Measurements from ENCODE around the gene PAX5.

The PAX5 gene

DNA sequence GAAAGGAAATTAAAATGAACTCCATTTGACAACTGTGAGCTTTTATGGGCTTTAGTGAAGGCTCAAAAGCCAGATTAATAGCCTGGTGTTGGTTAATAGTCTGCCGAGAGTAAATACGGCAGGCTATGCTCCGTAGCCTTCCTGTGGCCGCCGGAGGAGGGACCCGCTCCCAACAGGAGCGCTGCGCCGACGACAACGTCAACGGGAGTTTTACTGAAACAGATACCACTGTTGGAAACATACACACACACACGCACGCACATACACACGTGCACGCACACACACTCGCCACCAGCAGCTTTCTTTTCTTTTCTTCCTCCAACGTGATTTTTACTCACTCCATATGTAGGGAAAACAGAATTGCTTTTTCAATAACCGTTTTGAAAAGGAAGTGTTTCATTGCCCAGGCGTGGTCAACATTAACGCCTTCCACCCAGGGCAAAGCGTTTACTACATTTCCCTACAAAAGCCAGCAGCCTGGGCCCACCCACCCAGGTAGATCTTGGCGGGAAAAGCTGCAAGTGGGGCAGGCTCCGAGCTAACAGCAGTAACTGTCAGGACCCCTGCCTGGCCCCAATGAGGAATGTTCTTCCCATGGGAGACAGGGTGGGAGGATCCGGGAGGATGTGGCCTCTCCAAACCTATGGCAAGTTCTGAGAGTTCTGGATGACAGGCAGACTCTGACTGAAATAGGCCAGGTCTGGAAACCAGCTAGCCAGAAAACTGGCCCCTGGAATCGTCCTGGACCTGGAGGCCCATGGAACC is 72.3 kb downstream of the PAX5 start:
- DNase-seq (ENCODE audit: low read depth, low spot score): no peak

- no peak for DNase-seq (ENCODE audit: low read depth, low spot score)
Measured at GRCh38 chr9:36961051-36961450, 73.0 kb downstream of the PAX5 start.

DNA sequence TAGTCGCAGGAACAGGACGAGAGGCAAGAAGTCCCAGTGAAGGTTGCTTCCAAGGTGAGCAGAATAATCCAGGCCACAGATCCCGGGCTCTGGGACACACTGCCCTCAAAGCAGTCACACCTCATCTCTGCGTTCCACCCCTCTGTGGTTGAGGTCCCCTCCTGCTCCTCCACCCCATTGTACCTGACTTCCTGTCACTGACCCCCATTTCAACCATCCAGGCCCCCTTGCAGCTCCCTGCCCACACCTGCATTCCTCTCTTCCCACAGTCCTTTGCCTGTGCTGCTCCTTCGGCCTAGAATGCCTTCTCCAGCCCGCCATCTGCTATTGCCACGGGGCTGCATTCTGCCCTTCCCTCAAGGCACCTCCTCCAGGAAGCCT is 73.5 kb downstream of the PAX5 start:
- no peak for DNase-seq (ENCODE audit: low read depth, low spot score)

DNA sequence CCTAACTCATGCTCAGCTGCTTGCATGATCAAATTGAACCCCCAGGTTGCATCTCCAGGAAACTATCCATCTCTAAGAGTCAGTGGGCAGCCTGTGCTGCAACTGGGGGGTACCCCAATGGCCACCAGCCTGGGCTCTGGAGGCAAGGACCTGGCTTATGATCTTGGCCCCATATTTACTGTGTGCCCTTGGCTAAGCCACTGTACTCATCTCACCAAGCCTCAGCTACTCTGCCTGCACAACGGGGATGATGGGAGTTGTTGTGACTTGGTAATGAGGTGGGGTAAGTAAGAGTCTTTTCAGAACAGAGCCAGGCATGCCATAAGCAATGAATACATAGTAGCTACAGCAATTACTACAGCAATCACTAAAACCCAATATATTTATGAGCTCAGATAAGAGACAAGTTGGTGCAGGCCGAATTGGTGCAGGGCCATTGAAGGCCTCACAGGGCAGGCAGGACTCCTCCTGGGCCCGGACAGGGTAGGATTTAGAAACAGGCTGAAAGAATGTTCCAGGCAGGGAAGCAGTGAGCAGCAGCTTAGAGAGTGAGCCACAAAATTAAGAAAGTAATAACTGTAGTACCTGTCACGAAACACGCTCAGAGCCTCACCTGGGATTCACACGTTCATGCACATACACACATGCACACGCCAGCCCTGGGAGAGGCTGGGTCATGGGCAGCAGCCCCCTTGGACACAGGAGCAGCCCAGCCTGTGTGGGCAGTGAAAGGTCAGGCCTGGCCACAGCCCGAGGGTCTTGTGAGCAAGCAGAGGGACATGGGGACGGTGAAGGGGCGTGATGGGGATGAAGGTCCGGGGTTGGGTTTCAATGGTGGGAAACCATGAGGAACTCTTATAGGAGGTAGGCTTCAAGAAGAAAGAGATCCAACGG is 74.1 kb downstream of the PAX5 start:
- DNase-seq (ENCODE audit: low read depth, low spot score): no peak

DNA sequence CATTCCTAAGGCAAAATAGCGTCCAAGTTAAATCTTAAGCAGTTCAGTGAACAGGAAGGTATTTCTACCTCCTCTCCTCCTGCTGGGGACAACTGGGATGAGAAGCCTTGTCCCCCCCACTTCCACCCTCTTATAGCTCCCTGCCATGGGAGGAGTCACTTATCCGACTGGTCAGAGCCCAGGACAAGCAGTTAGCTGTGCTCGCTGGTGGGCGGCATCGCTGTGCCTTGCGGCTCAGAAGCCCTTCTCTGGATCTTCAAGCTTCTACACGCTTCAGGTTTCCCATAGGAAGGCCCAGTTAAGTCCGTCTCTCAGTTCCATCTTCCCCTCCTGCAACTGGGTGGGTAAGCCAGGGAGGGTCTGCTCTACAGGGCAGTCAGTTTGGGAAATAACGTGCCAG is 77.2 kb downstream of the PAX5 start:
- no peak for DNase-seq (ENCODE audit: low read depth, low spot score)

DNA sequence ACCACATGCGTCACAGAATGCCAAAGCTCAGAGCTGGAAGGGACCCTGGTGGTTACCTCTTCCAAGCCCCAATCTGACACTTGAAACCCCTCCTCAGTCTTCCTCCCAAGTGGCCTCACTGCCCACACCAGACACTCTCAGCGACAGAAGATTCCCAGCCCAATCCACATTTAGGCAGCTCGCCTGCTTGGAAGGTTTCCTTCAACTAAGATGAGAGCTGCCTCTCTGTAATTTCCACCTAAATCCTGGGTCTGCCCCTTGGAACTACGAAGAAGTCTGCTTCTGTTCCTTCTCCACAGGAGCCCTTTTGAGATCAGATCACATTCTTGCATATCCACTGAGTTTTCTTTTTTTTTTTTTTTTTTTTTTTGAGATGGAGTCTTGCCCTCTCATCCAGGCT is 83.7 kb downstream of the PAX5 start:
- no peak for DNase-seq (ENCODE audit: low read depth, low spot score)

DNA sequence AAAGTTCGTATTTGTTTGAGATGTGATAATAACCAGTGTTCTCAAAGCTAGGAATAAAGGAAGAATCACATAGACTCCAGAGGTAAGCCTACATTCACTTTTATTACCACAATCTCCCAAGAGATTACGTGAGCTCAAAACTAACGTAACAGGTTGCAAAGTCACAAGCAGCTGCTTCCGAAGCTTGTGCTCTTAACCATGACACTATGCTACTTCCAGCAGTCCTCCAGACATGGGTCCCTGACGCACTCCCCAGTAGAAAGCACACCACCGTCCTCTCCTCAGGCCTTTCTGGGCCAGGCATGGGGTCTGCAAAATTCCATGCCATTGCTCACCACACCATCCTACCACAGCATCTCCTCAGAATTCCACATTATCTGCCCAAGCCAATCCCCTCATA is 84.6 kb downstream of the PAX5 start:
- no peak for DNase-seq (ENCODE audit: low read depth, low spot score)

DNA sequence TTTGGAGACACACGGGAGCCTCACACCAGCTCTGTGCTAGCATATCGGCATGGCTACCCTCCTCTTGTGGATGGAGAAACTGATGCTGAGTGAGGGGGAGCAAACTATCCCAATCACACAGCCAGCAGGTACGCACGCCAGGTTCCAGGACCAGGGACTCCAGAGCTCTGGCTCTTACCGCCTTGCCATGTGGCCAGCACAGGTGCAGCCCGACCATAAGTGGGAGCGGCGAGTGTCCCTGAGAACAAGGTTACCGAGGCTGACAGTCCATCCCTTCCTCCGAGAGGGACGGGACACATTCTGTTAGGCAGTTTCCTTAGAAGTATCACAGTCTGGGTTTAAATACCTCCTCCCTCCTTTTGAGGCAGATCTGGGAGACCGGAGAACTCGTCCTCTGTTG is 86.0 kb downstream of the PAX5 start:
- no peak for DNase-seq (ENCODE audit: low read depth, low spot score)

- DNase-seq (ENCODE audit: low read depth, low spot score): no peak
Measured at GRCh38 chr9:36946653-36947052, 87.4 kb downstream of the PAX5 start.

GRCh38 chr9:36945999-36946398 is 88.1 kb downstream of the PAX5 start:
- DNase-seq (ENCODE audit: low read depth, low spot score): no peak

DNA sequence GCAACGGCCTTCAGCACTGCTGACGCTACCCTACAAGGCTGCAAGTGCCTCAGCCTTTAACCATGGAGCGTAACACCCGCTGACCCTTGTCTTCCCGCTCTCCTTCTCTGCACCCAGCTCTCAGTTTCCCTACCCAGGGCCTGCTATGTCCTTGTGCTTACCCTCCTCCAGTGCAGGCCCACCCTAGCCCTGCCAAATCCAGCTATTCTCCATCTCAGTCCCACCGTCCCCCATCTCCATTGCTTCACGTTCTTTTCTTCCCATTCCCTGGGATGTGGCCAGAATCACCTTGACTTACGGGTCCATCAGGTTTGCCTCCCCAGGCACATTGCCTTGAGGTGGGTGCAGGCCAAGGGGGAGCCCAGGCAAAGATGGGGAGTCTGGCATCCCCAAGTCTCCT is 91.2 kb downstream of the PAX5 start:
- no peak for DNase-seq (ENCODE audit: low read depth, low spot score)

- DNase-seq (ENCODE audit: low read depth, low spot score): no peak
Measured at GRCh38 chr9:36941441-36941840, 92.6 kb downstream of the PAX5 start.

DNA sequence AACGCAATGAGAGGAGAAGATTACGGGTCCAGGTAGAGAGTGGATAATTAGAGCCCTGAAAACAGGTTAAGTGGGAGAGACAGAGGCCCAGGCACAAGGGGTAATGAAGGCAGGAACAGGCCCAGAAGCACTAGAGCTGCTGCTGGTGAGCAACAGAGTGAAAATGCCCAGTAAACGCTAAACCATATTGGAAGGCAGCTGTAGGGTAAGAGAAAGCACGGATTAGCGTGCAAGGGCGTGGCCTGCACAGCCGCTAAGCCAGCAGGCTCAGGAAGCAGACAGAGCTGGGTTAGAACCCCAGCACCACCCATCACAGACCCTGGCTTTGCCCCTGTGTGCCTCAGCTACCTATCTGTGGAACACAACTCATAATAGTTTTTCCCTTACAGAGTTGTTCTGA is 93.2 kb downstream of the PAX5 start:
- DNase-seq (ENCODE audit: low read depth, low spot score): no peak

GRCh38 chr9:36940500-36940853 is 93.6 kb downstream of the PAX5 start:
- no peak for DNase-seq (ENCODE audit: low read depth, low spot score)

DNA sequence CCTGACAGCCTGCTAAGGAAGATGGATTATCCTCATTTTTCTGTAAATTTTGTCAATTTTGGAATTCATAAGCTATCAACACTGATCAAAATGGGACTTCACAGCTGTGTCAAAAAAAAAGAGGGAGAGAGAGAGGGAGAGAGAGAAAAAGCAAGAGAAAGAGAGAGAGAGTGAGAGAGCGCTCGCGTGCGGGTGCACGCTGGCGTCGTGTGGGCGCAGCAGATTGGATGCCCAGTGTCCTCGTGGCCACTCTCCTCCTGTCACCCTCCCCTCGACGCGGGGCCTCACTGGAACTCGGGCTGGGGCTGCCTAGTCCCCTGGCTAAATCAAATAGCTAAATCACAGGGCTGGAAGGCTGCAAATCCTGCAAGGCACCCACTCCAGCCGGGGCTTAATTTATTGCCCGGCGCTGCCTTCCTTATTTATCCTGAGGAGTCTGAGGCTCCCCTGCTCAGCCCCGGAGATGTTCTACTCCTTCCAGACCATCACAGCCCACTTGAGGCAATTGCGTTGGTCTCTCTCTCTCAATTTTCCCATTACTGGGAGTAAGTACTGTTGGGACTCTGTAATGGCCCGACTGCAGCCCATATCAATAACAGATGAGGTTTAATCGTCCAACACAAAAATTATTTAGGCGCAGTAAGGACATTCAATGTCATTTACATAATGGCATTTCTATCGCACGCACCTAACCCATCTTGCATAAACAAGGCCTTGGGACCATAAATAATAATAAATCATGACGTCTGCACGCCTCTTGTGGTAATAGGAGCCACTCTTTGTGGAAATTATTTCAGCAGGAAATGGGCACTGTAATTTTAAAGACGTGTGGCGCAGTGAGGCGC is 94.2 kb downstream of the PAX5 start:
- no peak for DNase-seq (ENCODE audit: low read depth, low spot score)

- DNase-seq (ENCODE audit: low read depth, low spot score): no peak
Measured at GRCh38 chr9:36939214-36939613, 94.9 kb downstream of the PAX5 start.

GRCh38 chr9:36938617-36939016 is 95.5 kb downstream of the PAX5 start:
- no peak for DNase-seq (ENCODE audit: low read depth, low spot score)

DNA sequence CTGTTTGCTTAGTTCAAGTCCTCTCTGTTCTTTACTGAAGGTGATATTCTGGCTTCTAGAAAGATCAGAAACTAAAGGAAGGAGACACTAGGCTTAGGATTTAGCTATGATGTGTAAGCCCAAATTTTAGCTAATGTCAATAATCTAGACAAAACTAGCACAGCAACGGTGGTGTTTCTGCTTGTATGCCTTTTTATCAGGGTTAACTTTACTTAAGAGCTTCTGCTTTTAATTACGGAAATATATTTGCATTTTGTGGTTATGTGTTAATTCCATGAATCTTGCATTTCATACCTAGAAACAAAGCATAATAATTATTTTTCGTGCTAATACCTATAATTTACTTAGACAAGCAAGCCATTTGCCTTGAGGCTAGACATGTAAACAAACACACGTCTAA is 96.1 kb downstream of the PAX5 start:
- DNase-seq (ENCODE audit: low read depth, low spot score): no peak

GRCh38 chr9:36937346-36937745 is 96.7 kb downstream of the PAX5 start:
- DNase-seq (ENCODE audit: low read depth, low spot score): no peak

DNA sequence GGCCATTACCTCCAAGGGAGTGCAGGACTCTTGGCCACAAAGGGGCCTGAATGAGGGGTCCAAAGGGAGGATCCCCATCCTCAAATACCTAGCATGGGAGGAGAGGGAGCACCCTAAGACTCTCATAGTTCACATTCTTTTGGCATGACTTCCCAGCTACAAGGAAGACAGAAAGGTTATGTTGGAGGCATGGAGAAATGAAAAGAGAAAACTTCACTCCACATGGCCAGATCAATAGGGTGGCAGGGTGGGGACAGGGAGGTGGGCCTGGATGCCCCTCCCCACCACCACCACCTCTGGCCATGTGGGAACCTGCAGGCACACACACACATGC is 97.6 kb downstream of the PAX5 start:
- DNase-seq (ENCODE audit: low read depth, low spot score): no peak

- DNase-seq (ENCODE audit: low read depth, low spot score): no peak
Measured at GRCh38 chr9:36935768-36936497, 98.1 kb downstream of the PAX5 start.

- DNase-seq (ENCODE audit: low read depth, low spot score): no peak
Measured at GRCh38 chr9:36935332-36935731, 98.7 kb downstream of the PAX5 start.
